Stimulated activated CD4-positive, alpha-beta T cell treated with anti-CD3 and anti-CD28 coated beads, Interleukin-1b, Interleukin-23, amount 100 ng/mL, for 48 hours (primary cell): ENCODE results near the gene LRRC15.
A peak's percentile ranks its signal among the peaks of the same experiment; 100 is the strongest.

Source experiments
- DNase-seq: peaks from one replicate; pipeline ENCODE4 v3.0.0-alpha.2; 2020

LRRC15 gene

DNA sequence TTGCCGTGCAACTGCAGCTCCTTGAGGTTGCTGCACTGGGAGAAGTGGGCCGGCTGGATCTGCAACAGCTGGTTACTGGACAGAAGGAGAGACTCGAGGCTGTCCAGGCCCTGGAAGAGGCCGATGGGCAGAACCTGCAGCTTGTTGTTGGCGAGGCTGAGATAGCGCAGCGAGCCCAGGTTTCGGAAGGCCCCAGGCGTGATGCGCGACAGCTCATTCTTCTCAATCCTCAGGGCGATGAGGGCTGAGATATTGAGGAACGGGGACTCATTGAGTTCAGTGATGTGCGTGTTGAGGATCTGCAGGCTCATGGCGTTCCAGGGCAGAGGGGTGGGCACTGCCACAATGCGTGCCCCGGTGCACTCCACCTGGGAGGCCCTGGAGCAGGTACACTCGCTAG lies 9.0 kb downstream of the LRRC15 start:
- no peak for DNase-seq

DNA sequence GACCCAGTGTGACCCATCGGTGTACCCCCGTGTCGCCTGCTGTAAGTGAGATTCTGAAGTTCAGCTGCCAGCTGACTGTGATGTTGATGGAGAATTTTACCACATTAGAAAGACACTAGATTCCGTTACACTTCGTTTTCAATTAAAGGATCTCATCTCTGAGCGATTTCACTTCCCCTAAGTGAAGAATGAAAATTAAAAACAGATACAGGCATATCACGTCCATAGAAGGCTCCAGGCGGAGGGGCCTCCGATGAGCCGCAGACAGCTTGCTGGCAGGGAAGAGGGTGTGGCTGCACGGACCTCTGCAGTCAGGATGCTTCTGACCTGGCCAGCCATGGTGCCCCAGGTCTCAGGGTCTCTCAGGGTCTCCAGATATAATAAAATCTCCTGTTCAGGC lies 11.9 kb downstream of the LRRC15 start:
- no peak for DNase-seq

DNA sequence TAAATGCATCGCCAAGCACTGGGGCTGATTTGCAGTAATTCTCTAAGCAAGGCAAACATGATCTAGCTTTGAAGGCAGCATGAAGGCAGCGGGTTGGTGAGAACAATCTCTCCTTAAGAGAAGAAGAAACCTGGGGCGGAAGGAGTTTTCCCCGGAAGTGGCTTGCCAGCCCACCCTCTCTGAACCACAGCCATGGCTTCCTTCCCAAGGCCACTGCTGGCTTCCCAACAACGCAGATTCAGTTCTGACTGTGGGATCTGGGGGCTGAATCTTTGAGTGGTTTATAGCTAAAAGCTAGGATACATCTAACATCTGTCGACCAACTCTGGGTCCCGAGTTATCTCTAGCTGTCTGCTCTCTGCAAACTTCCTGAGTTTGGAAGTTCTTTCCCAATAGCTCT lies 14.2 kb downstream of the LRRC15 start:
- no peak for DNase-seq

DNA sequence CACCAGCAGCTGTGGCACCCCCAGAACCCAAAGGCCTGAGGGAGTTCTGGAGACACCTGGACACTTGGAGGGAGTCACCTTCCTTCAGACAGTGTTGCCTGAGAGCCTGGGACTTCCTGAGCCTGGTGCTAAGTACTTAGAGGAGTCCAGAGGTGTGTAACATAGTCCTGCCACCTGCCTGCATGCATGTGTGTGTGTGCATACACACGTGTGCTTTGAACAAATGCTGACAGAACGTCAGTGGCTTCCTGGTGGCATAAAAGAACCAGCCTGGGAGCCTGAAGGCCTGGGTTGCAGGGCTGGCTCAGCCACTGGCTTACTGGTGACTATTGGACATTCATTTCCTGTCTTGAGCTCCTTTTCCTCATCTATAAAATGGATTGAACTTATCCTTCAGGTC lies 15.2 kb downstream of the LRRC15 start:
- no peak for DNase-seq

DNA sequence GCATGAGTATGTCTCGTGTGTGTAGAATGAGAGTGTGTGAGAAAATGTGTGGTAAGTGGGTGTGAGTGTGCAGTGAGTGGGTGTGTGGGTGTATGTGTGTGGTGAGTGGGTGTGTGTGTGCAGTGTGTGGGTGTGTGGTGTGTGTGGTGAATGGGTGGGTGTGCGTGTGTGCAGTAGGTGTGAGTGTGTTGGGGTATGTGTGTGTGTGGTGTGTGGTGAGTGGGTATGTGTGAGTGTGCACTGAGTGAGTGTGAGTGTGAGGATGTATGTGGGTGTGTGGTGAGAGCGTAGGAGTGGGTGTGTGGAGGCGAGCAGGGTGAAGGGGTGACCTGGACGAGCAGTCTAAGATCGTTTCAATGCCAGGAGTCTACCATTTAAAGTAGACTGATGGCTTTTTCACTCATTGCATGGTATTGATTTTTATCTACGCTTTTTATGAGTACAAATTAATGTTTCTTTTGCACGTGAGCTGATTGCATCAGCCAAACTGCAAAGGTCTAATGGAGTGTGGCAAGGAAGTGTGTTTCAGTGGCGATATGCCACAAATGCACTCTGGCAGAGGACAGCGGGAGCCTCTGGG lies 16.8 kb downstream of the LRRC15 start:
- no peak for DNase-seq

DNA sequence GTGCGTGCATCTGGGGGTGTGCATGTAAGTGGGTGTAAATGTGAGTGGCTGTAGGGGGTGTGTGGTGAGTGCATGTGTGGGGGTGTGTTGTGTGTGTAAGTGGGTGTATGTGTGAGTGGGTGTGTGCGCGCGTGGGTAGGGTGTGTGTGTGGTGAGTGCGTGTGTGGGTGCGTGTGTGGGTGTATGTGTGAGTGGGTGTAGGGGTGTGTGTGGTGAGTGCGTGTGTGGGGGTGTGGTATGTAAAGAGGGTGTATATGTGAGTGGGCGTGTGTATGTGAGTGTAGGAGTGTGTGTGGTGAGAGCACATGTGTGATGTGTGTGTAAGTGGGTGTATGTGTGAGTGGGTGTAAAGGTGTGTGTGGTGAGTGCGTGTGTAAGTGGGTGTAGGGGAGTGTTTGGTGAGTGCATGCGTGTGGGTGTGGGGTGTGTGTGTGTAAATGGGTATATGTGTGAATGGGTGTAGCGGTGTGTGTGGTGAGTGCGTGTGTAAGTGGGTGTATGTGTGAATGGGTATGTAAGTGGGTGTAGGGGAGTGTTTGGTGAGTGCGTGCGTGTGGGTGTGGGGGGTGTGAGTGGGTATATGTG lies 17.5 kb downstream of the LRRC15 start:
- DNase-seq: no peak

DNA sequence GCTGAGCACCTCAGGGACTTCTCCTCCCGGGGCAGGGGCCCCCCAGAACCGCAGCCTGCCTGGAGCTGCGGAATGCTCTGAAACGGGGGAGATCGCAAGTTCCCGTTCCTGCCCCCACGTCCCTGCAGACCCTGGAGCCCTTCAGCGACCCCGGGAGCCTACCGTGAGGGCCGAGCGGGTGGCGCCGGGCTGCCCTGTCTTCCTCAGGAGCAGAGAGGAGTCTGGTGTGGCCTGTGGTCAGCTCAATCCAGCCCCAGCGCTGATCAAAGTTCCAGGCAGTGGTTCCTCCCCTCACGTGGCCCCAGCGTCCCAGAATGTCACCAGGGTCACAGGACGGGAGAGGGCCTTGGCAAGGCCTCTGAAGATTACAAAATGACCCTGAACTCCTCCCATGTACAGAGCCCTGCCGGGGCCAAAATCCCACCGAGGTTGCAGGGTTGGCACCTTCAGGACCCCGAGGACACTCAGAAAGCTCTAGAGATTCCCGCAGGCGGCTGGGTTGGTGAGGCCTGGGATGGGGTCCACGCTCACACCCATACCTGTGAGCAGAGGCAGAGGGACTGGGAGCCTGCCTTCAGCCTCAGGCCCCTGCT lies 18.4 kb downstream of the LRRC15 start, which contains the start of gene CPN2:
Gene CPN2, minus strand, starts transcription at position 249 of the 593 bp plus-strand sequence. CDS start 8,626 bp downstream, outside the sequence.
- DNase-seq: no peak

DNA sequence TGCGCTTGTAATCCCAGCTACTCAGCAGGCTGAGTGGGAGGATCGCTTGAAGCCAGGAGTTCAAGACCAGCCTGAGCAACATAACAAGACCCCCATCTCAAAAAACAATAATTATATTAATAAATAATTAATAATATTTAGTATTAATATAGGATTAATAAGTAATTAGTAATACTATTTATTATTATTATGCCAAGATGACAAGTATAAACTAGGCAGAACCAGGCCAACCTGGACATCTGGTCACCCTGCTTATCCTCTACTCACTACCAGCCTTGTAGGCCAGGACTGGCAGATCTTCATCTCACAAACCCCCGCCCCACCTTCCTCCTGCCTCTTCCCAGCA lies 18.8 kb downstream of the LRRC15 start:
- DNase-seq: no peak

DNA sequence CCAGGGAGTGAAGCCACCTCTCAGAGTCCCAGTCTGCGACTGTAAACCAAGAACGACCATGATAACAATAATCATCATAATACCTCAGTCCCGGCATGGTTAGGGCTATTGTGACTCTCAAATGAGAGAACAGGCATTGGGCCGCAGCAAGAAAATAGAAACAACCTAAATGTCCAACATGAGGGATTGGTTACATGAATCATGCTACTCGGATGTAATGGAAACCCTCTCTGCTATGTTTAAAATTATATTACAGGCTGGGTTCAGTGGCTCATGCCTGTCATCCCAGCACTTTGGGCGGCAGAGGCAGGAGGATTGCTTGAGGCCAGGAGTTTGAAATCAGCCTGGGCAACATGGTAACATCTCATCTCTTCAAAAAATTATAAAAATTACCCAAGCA lies 21.2 kb downstream of the LRRC15 start:
- no peak for DNase-seq

DNA sequence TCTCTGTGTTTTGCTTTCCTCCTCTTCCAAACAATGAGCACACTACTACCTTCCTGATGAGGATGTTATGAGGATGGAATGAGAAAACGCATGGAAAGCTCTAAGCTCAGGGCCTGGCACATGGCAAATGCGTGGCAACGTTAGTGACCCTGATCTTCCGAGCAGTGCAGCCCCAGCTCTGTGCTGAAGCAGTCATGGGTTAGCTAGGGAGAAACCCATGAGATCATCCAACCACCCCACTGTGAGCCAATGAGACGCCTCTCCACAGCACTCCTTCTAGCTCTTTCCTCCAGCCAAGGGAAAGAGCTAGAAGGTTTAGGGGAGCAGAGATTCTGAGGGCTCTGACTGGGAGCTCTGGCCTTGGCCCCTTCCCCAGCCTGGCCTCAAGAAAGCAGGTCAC lies 22.9 kb downstream of the LRRC15 start:
- no peak for DNase-seq

DNA sequence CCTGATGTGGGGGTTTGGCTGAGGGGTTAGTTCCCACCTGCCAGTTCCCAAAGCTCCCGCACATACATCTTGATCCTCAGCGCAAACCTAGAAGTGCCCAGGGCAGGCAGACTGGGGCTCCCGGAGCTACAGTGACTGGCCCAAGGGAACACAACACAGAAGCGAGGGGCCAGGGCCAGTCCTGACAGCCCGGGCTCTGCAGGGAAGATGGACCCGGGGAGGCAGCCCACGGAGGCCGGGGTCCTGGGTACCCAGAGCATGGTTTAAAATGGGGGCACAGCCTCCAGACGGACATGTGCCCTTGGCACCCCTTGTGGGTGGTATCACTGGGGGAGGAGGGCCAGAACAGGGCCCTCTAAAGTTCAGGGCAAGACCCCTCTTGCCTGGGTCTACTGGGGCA lies 23.5 kb downstream of the LRRC15 start:
- DNase-seq: no peak

DNA sequence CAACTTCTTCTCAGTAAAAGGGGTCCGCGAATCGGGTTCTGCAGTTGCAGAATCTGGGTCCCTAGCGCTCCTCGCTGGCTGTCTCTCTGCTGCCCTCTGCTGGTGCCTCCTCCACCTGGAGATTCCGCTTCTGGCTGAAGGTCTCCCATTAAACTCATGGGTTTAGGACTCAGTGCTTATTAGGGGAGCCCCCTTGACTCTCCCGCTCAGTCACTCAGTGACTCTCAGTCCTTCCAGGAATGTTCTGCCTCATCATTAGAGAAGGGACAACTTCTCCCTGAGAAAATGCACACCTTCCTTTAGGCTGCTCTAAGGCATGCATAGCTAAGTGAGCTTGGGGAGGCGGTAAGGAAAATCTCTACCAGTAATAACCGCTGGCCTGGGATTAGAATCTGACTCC lies 25.5 kb downstream of the LRRC15 start:
- DNase-seq: peak; percentile 61

DNA sequence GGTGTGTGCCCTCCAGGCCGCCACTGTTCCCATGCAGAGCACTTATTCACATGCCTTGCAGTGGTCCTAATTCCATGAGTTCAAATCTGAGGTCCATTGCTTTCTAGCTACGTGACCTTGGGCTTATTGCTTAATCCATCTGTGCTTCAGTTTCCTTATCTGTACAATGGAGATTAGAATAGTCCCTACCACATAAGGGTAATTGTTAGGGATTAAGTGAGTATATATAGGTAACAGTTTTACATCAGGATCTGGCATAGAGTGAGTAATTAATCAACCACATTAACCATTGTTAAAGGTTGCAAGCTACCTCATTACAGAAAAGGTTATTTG lies 26.0 kb downstream of the LRRC15 start:
- DNase-seq: no peak

DNA sequence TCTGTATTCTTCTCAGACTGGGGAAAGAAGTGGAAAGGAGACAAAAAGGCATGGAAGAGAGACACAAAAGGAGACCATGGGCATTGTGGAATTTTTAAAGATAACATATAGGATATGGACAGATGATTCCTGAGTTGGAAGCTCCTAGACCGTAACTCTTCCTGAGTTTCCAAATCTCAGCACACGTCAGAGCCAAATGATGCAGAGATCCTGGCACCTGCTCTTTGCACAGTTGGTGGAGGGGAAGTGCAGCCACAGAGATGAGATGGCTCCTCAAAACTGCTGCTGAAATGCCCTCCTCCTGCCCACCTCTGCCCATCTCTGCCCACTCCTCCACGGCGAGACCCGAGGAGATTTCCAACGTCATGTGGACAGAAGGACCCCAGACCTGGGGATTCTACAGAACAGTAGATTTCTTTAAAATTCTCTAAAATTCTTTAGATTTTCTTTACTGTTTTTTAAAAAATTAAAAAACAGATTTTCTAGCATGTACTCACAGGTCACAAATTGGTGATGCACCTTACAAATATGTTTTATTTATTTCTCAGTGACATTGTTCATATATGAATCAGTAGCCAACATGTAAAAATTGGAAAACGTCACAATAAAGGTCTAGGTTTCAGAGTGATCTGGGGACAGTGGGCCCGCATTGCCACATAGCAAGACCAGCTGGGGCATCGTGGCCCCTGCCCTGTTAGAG lies 26.5 kb downstream of the LRRC15 start:
- no peak for DNase-seq

DNA sequence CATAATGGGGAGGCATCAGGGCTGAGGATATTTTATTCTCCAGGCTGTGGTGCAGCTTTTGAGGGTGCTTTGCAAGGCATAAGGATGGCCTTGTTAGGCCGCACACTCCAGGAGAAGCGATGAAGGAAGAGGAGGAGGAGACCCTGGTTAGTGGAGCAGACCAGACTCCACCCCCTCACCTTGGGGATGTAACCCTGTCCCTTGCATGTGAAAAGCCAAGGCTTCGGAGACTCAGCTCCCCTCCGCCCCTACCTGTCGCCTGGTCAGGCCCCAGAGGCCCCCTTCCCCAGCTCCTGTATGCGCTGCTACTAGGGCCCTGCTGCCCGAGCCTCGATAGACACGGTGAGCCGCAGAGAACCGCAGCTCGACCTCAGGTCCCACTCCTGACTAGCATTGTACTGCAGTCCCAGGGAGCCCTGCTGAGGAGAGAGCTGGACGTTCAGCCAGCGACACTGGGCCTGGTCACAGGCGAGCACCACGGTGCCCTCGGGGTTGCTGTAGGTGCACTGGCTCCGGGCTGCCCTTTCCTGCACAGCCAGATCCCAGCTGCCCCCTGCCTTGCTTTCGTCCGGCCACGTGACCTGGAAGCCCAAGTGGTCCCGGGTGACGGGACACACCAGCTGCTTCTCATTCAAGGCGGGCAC lies 28.7 kb downstream of the LRRC15 start:
- DNase-seq: no peak

DNA sequence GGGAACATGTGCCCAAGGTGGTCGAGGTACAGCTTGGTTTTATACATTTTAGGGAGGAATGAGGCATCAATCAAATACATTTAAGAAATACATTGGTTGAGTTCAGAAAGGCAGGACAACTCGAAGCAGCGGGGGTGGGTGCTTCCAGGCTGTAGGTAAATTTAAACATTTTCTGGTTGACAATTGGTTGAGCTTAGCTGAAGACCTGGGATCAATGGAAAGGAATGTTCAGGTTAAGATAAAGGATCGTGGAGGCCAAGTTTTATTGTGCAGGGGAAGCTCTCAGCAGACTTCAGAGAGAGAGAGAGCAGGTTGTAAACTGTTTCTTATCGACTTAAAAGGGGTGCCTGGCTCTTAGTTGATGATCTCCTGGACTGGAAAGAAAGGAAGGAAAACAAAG lies 29.7 kb downstream of the LRRC15 start:
- DNase-seq: no peak

DNA sequence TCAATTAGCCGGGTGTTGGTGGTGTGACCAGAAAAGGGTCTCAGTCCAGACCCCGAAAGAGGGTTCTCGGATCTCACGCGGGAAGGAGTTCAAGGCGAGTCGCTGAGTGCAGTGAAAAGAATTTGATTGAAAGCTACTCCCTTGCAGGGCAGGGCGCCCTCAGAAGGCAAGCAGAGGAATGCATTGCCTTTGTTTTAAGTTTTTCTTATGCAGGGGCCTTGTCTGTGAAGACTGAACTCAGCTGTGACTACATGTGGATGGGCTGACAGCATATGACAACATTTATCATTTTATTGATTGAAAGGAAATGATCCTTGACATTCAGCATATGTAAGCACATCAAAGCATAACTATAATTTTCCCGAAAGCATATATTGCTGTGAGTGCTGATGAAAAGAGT lies 30.2 kb downstream of the LRRC15 start:
- no peak for DNase-seq

DNA sequence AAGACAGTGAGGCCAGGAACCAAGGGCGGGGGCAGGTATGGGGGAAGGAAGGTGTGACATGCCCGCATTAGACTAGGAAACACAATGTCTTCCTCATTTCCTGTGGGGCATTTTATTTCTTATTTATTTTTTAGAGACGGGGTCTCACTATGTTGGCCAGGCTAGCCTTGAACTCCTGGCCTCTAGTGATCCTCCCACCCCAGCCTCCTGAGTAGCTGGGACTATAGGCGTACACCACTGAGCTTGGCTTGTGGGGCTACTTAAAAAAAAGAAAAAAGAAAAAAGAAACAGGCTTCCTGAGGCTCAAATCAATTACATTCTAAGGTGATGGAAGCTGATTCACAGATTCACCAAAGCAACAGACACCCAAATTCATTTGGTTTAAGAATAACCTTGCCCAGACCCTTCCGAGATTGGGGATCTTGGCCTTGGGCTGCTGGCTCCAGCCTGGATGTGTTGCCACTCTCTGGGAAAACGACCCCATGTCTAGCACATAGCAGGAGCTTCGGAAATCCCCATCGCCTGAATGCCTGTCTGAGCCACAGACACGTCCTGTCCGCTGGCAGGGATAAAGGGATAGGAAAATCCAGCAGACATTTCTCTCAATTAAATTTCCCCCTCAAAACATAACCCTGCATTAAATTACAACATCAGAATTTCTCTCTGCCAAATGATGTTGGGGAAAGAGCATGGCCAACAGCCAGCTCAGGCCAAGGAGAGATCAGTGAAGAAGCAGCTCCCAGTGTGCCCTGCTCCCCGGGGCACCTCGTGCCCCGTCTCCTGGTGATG lies 31.4 kb downstream of the LRRC15 start:
- no peak for DNase-seq

DNA sequence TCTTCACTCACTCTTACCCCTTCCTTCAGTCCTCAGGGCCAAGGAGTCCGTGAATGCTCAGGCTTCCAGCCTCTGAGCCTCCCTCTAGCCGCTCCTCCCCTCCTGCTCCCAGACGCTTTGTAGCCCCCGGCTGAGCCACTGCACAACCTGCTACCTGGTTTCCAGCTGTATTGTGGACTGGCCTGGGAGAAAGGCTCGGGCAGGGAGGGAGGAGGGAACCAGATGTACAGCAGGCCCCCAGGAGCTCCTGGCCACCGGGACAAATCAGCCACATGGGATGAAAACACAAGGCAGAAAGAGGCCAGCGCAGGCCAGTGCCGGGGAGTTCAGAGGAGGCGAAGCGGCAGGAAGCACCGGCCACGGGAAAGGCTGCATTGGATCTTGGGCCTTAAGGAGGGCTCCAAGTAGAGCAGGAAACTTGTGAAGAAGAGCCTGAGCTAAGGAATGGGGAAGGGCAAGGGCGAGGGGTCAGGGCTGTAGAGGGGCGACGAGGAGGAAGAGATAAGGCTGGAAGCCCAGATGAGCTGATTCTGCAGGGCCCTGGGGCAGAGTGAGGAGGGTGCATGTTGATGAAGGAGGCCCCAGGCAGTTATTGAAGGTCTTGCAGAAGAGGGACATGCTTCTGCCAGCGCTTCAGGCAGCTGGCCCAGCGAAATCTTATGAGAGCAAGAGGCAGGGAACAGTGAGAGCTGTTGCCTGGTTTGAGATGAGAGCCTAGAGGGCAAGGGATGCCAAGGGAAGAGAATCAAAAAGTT lies 32.8 kb downstream of the LRRC15 start:
- no peak for DNase-seq

DNA sequence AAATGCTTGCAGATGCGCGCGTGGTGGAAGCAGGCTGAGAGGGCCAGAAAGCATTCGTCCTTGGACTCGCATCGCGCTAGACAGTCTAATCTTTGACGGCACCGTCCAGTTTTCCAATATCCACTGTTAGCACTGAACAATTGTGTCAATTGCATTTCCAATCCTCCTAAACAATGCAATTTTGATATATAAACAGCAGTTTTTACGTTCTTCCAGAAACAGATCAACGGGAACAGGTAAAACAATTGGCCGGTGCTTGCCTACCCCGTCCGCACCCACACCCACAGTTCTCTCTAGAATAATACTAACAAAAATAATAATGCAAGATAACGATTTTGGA lies 35.6 kb downstream of the LRRC15 start:
- no peak for DNase-seq

DNA sequence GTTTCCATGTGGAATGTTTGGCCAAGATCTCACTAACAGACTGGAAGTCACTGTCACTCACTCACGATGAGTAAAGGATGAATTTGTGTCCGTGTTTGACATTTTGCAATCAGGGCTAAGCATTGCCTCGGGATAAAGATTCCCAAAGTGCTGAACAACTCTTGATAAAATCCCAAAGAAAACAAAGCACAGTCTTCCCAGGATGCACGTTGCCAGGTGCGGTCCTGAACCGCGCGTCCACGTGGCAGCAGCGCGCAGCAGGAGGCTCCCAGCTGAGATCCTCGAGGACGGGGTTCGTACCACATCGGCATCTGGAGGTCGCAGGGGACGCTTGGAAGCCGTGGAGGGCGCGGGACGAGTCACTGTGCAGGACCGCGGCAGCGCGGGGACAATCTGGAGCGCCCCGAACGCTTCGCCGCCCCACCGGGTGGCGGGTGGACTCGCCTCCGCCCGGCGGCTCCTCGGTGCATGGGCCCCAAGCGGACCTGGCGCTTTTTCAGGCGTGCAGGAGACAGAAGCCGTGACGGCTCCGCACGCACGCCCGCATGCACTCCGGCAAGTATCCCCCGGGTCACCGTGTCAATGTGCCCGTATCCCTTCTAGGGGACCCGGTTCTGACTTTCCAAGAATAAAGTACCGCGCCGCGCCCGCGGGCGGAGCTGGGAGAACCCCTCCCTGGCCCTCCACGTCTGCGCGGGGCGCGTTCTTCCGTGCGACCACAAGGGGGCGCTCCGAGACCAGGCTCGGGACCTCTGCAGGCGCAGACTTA lies 36.1 kb downstream of the LRRC15 start:
- DNase-seq: peak; percentile 89

DNA sequence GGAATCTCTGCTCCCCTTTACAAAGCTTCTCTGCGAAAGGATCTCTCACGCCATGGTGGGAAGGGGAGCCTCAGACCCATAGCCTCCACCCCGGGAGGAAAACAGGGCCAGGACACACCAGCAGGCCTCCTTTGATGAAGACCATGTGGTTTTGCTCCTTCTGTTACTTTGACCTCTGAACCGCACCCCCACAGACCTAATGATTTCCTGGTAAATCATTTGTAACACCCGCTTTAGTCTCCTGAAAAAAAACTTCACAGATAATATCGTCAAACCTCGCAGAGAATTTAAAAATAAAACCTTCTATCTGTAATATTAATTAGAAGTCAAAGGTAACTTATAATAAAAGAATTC lies 36.7 kb downstream of the LRRC15 start:
- DNase-seq: no peak
